CD14-positive monocyte (primary cell): ENCODE results near the gene SMIM15. TPM values are rescaled to one million over a fixed set of nuclear protein-coding genes. Genes with fewer than 3 reads are reported as not detected.

Experiments used
- DNase-seq, 3 donors: peaks; one replicate each; pipeline ENCODE4 v3.0.0-alpha.2; 2011 to 2022
- H2AFZ ChIP-seq: 2 replicates; pipeline ENCODE4 v1.6.0; 2012; ENCODE audit warnings: mild to moderate bottlenecking, low read depth, low read length, inconsistent platforms; ENCODE audit not compliant: insufficient read depth, poor library complexity, severe bottlenecking
- H3K27ac ChIP-seq, 2 donors: 1 replicate in 1 of 2; 2 replicates in 1 of 2; pipeline ENCODE4 v1.5.1; 2012 to 2013; ENCODE audit warnings: low read length in 2 of 2, control low read depth in 1 of 2, inconsistent platforms in 1 of 2, low read depth in 1 of 2, mild to moderate bottlenecking in 1 of 2
- H3K27me3 ChIP-seq, 2 donors: one replicate each; pipeline versions ENCODE4 v1.6.0 to v1.6.1; 2011 to 2013; ENCODE audit warnings: low read length in 2 of 2; ENCODE audit not compliant: control insufficient read depth in 2 of 2, insufficient read depth in 2 of 2
- H3K36me3 ChIP-seq, 2 donors: replicated peaks in 1 of 2; 1 replicate in 1 of 2; 2 replicates in 1 of 2; pipeline versions ENCODE4 v1.5.1 to v1.6.1; 2012 to 2013; ENCODE audit warnings: low read length in 2 of 2, control low read depth in 1 of 2, inconsistent platforms in 1 of 2, mild to moderate bottlenecking in 1 of 2; ENCODE audit not compliant: insufficient read depth in 2 of 2, control insufficient read depth in 1 of 2
- H3K4me1 ChIP-seq, 2 donors: 1 replicate in 1 of 2; 2 replicates in 1 of 2; pipeline versions ENCODE4 v1.5.1 to v1.6.1; 2012 to 2013; ENCODE audit warnings: low read length in 2 of 2, control low read depth in 1 of 2, inconsistent platforms in 1 of 2, mild to moderate bottlenecking in 1 of 2, moderate library complexity in 1 of 2; ENCODE audit not compliant: insufficient read depth in 2 of 2, control insufficient read depth in 1 of 2
- H3K4me2 ChIP-seq: replicated peaks from 2 replicates; pipeline ENCODE3; 2012; ENCODE audit warnings: low read length, moderate library complexity, mild to moderate bottlenecking; ENCODE audit not compliant: poor library complexity, severe bottlenecking; ENCODE audit errors: extremely low read depth
- H3K4me3 ChIP-seq, 3 experiments: fragments of 200-600 bp in 1 of 3; sonication (generic) in 1 of 3; replicated peaks in 1 of 3; 1 replicate in 2 of 3; 2 replicates in 1 of 3; pipeline ENCODE4 v1.5.1; 2011 to 2013; ENCODE audit warnings: low read length in 3 of 3, mild to moderate bottlenecking in 3 of 3, control low read depth in 2 of 3, low read depth in 2 of 3, inconsistent platforms in 1 of 3, moderate library complexity in 1 of 3
- H3K79me2 ChIP-seq: 2 replicates; pipeline ENCODE4 v1.6.0; 2012; ENCODE audit warnings: mild to moderate bottlenecking, control low read depth, inconsistent platforms, low read length, moderate library complexity; ENCODE audit not compliant: insufficient read depth
- H3K9ac ChIP-seq: 2 replicates; pipeline ENCODE4 v1.6.0; 2017; ENCODE audit warnings: low read length, mild to moderate bottlenecking; ENCODE audit not compliant: insufficient read depth, poor library complexity, severe bottlenecking
- H3K9me3 ChIP-seq, 2 donors: replicated peaks in 1 of 2; 1 replicate in 1 of 2; 2 replicates in 1 of 2; pipeline versions ENCODE4 v1.5.1 to v1.6.1; 2012 to 2013; ENCODE audit warnings: low read length in 2 of 2, control low read depth in 1 of 2; ENCODE audit not compliant: control insufficient read depth in 1 of 2, insufficient read depth in 1 of 2
- H4K20me1 ChIP-seq: 2 replicates; pipeline ENCODE4 v1.6.0; 2012; ENCODE audit warnings: mild to moderate bottlenecking, low read length, control low read depth, moderate library complexity; ENCODE audit not compliant: insufficient read depth
- H3K27ac Mint-ChIP-seq, 7 donors: one replicate each; pipeline ENCODE4 v1.8.0; 2020; ENCODE audit warnings: mild to moderate bottlenecking in 7 of 7, mixed read lengths in 7 of 7, moderate library complexity in 6 of 7, inconsistent platforms in 2 of 7
- H3K27me3 Mint-ChIP-seq, 3 donors: one replicate each; pipeline ENCODE4 v1.8.0; 2021 to 2022; ENCODE audit warnings: low read depth in 3 of 3, mild to moderate bottlenecking in 3 of 3, mixed read lengths in 3 of 3, moderate library complexity in 3 of 3, inconsistent platforms in 1 of 3
- H3K36me3 Mint-ChIP-seq, 2 donors: one replicate each; pipeline ENCODE4 v1.8.0; 2020; ENCODE audit warnings: mixed read lengths in 2 of 2, inconsistent platforms in 1 of 2, mild to moderate bottlenecking in 1 of 2
- H3K4me1 Mint-ChIP-seq: one replicate; pipeline ENCODE4 v1.8.0; 2020; ENCODE audit warnings: mild to moderate bottlenecking, mixed read lengths
- H3K4me3 Mint-ChIP-seq, 2 donors: one replicate each; pipeline ENCODE4 v1.8.0; 2020; ENCODE audit warnings: mild to moderate bottlenecking in 2 of 2, mixed read lengths in 2 of 2, moderate library complexity in 1 of 2
- H3K9me3 Mint-ChIP-seq, 7 donors: one replicate each; pipeline ENCODE4 v1.8.0; 2020 to 2022; ENCODE audit warnings: mixed read lengths in 7 of 7, mild to moderate bottlenecking in 6 of 7, moderate library complexity in 6 of 7, inconsistent platforms in 2 of 7
- WGBS: methylation state at CpG from one replicate; pipeline ENCODE4 v1.1.5; 2013; ENCODE audit warnings: missing lambda C conversion rate; ENCODE audit not compliant: insufficient coverage; 5-methylcytosine and 5-hydroxymethylcytosine counted together
- intact Hi-C, 2 donors: fragments of 100-400 bp; cut with micrococcal nuclease; formaldehyde crosslinking; loops; one replicate each; pipeline versions ENCODE4 v1.15.0 to v1.15.1; 2023
- polyA plus RNA-seq, 3 donors: library from polyadenylated mRNA; depleted of rRNA in 1 of 3; unstranded in 2 of 3; stranded (reverse) in 1 of 3; fragments of 300-500 nt in 2 of 3; fragments of >200 nt in 1 of 3; fragmentation: Illumina TruSeq in 2 of 3; gene quantifications; 1 replicate in 2 of 3; 2 replicates in 1 of 3; pipeline ENCODE4 v1.2.3, GENCODE V29; 2012 to 2021
- TF ChIP-seq, protein P1 (sequence below): fragments of 200-600 bp; IDR thresholded peaks from one replicate; pipeline ENCODE4 v1.8.0; 2022; ENCODE audit warnings: antibody characterized with exemption, mild to moderate bottlenecking

Gene SMIM15
- polyA plus RNA-seq, 3 donors = 7.0 to 43.4 (median 32.0) TPM

DNA sequence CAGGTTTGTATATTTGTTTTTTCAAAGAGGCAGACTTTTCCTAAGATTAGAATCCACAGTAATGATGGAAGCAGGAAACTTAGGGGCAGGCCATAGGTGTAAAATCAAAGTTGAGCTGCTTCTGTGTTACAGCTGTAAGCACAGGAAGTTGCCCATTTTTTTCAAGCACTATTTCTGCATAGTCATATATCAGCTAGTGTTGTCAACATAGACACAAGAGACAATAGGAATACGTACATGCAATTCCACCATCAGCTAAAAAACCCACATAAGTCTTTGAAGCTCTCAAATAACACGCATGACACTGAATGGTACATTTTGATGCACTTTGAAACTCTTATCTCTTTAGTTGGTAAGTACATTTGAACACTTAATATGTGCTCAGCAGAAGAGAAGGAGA, 20.2 kb upstream of the SMIM15 start:
- H3K9me3 Mint-ChIP-seq = peaks cover 0 to 5% (median 3%) of the 10 kb centered on the region in 7 donors
- H3K27ac Mint-ChIP-seq = peak overlapping the region in 2 of 7 donors; percentile 38 to 66
- no peaks in the 10 kb centered on the region for H3K36me3 ChIP-seq
- peak overlapping the region in 1 of 3 experiments; percentile 39 for H3K4me3 ChIP-seq
- peak overlapping the region in 1 of 2 donors; percentile 24 for H3K27ac ChIP-seq
- WGBS = no CpG with 5 or more reads among the region's 2 CpGs
- H3K9ac ChIP-seq = no peak overlapping the region
- H3K9me3 ChIP-seq = no peaks in the 10 kb centered on the region
- peak; percentile 14 to 61 (median 21) for DNase-seq
- H3K36me3 Mint-ChIP-seq = peaks cover 0 to 2% of the 10 kb centered on the region in 2 donors
- H3K4me2 ChIP-seq = peak overlapping the region; percentile 53
- H3K4me3 Mint-ChIP-seq = no peak overlapping the region
- intact Hi-C loops = no loop called here
- H3K27me3 Mint-ChIP-seq = peaks cover 0 to 3% (median 0%) of the 10 kb centered on the region in 3 donors
- peaks cover 7 to 31% of the 10 kb centered on the region in 2 donors for H3K4me1 ChIP-seq
- H3K27me3 ChIP-seq = no peaks in the 10 kb centered on the region
- no peaks in the 10 kb centered on the region for H4K20me1 ChIP-seq
- H3K79me2 ChIP-seq = no peaks in the 10 kb centered on the region
- TF ChIP-seq, protein P1, sequence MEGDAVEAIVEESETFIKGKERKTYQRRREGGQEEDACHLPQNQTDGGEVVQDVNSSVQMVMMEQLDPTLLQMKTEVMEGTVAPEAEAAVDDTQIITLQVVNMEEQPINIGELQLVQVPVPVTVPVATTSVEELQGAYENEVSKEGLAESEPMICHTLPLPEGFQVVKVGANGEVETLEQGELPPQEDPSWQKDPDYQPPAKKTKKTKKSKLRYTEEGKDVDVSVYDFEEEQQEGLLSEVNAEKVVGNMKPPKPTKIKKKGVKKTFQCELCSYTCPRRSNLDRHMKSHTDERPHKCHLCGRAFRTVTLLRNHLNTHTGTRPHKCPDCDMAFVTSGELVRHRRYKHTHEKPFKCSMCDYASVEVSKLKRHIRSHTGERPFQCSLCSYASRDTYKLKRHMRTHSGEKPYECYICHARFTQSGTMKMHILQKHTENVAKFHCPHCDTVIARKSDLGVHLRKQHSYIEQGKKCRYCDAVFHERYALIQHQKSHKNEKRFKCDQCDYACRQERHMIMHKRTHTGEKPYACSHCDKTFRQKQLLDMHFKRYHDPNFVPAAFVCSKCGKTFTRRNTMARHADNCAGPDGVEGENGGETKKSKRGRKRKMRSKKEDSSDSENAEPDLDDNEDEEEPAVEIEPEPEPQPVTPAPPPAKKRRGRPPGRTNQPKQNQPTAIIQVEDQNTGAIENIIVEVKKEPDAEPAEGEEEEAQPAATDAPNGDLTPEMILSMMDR = no peak
- peak overlapping the region; percentile 9 for H2AFZ ChIP-seq
- peaks cover 35% of the 10 kb centered on the region for H3K4me1 Mint-ChIP-seq

DNA sequence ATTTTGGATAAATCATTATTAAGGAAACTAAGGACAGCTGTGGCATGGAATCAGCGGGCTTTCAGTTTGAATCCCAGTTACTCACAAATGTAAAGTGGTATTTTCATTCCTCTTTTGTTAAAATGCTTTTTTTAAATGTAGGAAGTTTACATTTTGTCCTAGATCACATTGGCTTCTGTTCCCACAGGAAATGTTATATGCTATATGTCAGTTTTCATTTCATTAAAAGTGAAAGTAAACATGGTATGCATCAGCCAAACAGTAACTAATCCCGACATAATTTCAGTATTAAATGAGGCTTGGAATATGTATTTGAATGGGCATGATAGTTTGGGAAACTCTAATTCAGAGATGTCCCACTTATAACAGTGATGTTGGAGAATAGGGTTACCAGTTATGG, 18.6 kb upstream of the SMIM15 start:
- no peaks in the 10 kb centered on the region for H3K9me3 ChIP-seq
- no peaks in the 10 kb centered on the region for H4K20me1 ChIP-seq
- H3K27ac ChIP-seq = peak overlapping the region in 1 of 2 donors; percentile 59
- DNase-seq = no peak
- Mint-ChIP-seq H3K4me3 (peak overlapping the region; percentile 31 to 42), H3K4me1 (peaks cover 32% of the 10 kb centered on the region), H3K36me3 (peaks cover 2% of the 10 kb centered on the region in 2 donors), H3K27me3 (no peaks in the 10 kb centered on the region), H3K27ac (no peak overlapping the region), H3K9me3 (peaks cover 0 to 2% (median 0%) of the 10 kb centered on the region in 7 donors)
- H3K36me3 ChIP-seq = no peaks in the 10 kb centered on the region
- TF ChIP-seq, protein P1 = no peak
- peak overlapping the region; percentile 65 for H3K4me2 ChIP-seq
- no peaks in the 10 kb centered on the region for H3K27me3 ChIP-seq
- H3K4me1 ChIP-seq = peaks cover 7 to 33% of the 10 kb centered on the region in 2 donors
- no peak overlapping the region for H3K9ac ChIP-seq
- H2AFZ ChIP-seq = peak overlapping the region; percentile 72
- H3K4me3 ChIP-seq = peak overlapping the region; percentile 13 to 66 (median 46)
- WGBS = 20% methylated on average over 1 of the region's 2 CpGs
- intact Hi-C loops = no loop called here
- H3K79me2 ChIP-seq = no peaks in the 10 kb centered on the region
